ENCODE measurements around the gene LIPT2. TPM values are rescaled to one million over a fixed set of nuclear protein-coding genes. Genes with fewer than 3 reads are reported as not detected.

The LIPT2 gene
- total and polyA plus RNA-seq, 10 of the 15 experiments (the other 5 are each of a cell fraction or from before 2014, with no cell fraction given), result 0.69 to 7.5 (median 3.8) TPM

GRCh38 chr11:74524501-74524900 is 31.0 kb upstream of the LIPT2 start (continued):
- TF ChIP-seq BCL3 (IDR thresholded peaks at IDR 0.05; ENCODE audit: borderline replicate concordance, insufficient read depth, low read depth, low read length, poor library complexity, severe bottlenecking) (no peak), SMAD1 (IDR thresholded peaks at IDR 0.05; ENCODE audit: low read depth, partially characterized antibody) (no peak), NFYA (IDR thresholded peaks at IDR 0.05; ENCODE audit: borderline replicate concordance, low read depth, low read length) (no peak), IRF5 (IDR thresholded peaks at IDR 0.05; ENCODE audit: borderline replicate concordance) (no peak), ZNF207 (IDR thresholded peaks at IDR 0.05; ENCODE audit: borderline replicate concordance) (no peak)

- ATAC-seq, result no peak
- BruUV-seq (replicated peaks), result no TSS peak
- H3K4me1 ChIP-seq (ENCODE audit: control insufficient read depth, insufficient read depth, low read length), result no peaks in the 10 kb centered on the region
- H3K4me2 ChIP-seq (ENCODE audit: control insufficient read depth, insufficient read depth), result no peak overlapping the region
- no peak for DNase-seq (ENCODE audit: low read depth, low spot score)
- ChIA-PET RAD21 (ENCODE audit: unreplicated experiment) (no interaction called here), SMC1A (ENCODE audit: uncharacterized antibody, unreplicated experiment) (no interaction called here), POLR2A (no interaction called here), CTCF (no interaction called here)
- intact Hi-C loops (cut with micrococcal nuclease; ENCODE audit: unreplicated experiment), result no loop called here
- no peaks in the 10 kb centered on the region for H3K79me2 ChIP-seq (ENCODE audit: control insufficient read depth, insufficient read depth, low read length)
- in situ Hi-C loops (cut with MboI), result no loop called here
- no peak overlapping the region for H2AFZ ChIP-seq (ENCODE audit: control insufficient read depth, low read depth, low read length)
- peaks cover 0 to 2% of the 10 kb centered on the region in 2 experiments; a peak in 1 of 4 replicates for H3K27me3 ChIP-seq (replicated peaks in 1 of 2; ENCODE audit: control insufficient read depth in 2 of 2, insufficient read depth in 2 of 2, low read length in 1 of 2)
- no peaks in the 10 kb centered on the region for H4K20me1 ChIP-seq (ENCODE audit: control insufficient read depth, insufficient read depth)
- TF ChIP-seq RFX5 (IDR thresholded peaks at IDR 0.05; ENCODE audit: low read depth, low read length) (no peak), PKNOX1 (IDR thresholded peaks at IDR 0.05) (no peak), E2F4 (IDR thresholded peaks at IDR 0.05; ENCODE audit: low read depth, low read length) (no peak), SMAD1 (IDR thresholded peaks at IDR 0.05; ENCODE audit: low read depth, partially characterized antibody) (no peak), SMAD5 (IDR thresholded peaks at IDR 0.05; ENCODE audit: low read depth) (no peak), ZNF622 (IDR thresholded peaks at IDR 0.05) (no peak), IKZF2 (IDR thresholded peaks at IDR 0.05) (no peak), DPF2 (IDR thresholded peaks at IDR 0.05) (no peak)
- no peak overlapping the region for H3K4me3 ChIP-seq
- H3K27ac ChIP-seq (ENCODE audit: control insufficient read depth, insufficient read depth), result no peak overlapping the region
- H3K9ac ChIP-seq (ENCODE audit: control insufficient read depth, insufficient read depth, low read length), result no peak overlapping the region
- no peaks in the 10 kb centered on the region for H3K9me3 ChIP-seq (replicated peaks; ENCODE audit: control insufficient read depth, insufficient read depth, low read length)
- FAIRE-seq, result no peak
- H3K36me3 ChIP-seq (ENCODE audit: control insufficient read depth in 2 of 2, insufficient read depth in 2 of 2, low read length in 1 of 2), result no peaks in the 10 kb centered on the region
- WGBS (ENCODE audit: insufficient coverage, insufficient replicate concordance, low lambda C conversion rate, missing lambda C conversion rate), result 0% methylated on average over 3 of the region's 3 CpGs
Observed at GRCh38 chr11:74522776-74523175, 29.3 kb upstream of the LIPT2 start.

Measured in GM12878 (cell line).